GM12872 (cell line): ENCODE results near the gene LZTR1.

Experiments
- TF ChIP-seq, protein P1 (sequence below): IDR thresholded peaks from 3 replicates; pipeline ENCODE4 v1.5.1; 2011; ENCODE audit warnings: low read depth, mild to moderate bottlenecking, low read length, moderate library complexity; ENCODE audit not compliant: insufficient read depth

LZTR1 gene

DNA sequence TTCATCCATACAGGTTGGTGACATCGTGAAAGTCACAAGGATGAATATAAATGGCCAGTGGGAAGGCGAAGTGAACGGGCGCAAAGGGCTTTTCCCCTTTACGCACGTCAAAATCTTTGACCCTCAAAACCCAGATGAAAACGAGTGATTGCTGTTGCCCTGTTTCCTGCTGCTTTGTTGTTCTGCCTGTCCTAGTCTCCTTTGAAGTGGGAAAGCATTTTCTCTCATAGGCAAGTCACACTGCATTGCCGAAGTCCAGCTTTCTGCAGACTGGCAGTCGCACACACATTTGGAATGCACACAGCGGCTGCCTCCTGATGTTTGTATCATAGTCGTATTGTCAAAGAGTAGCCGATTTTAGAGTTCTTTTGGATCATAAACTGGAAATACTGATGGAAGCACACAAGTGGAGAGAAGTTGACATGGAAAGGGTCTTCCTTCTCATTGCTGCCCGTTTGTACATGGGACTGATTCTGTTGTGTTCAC, 32.4 kb upstream of the LZTR1 start:
- TF ChIP-seq, protein P1, sequence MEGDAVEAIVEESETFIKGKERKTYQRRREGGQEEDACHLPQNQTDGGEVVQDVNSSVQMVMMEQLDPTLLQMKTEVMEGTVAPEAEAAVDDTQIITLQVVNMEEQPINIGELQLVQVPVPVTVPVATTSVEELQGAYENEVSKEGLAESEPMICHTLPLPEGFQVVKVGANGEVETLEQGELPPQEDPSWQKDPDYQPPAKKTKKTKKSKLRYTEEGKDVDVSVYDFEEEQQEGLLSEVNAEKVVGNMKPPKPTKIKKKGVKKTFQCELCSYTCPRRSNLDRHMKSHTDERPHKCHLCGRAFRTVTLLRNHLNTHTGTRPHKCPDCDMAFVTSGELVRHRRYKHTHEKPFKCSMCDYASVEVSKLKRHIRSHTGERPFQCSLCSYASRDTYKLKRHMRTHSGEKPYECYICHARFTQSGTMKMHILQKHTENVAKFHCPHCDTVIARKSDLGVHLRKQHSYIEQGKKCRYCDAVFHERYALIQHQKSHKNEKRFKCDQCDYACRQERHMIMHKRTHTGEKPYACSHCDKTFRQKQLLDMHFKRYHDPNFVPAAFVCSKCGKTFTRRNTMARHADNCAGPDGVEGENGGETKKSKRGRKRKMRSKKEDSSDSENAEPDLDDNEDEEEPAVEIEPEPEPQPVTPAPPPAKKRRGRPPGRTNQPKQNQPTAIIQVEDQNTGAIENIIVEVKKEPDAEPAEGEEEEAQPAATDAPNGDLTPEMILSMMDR = no peak

DNA sequence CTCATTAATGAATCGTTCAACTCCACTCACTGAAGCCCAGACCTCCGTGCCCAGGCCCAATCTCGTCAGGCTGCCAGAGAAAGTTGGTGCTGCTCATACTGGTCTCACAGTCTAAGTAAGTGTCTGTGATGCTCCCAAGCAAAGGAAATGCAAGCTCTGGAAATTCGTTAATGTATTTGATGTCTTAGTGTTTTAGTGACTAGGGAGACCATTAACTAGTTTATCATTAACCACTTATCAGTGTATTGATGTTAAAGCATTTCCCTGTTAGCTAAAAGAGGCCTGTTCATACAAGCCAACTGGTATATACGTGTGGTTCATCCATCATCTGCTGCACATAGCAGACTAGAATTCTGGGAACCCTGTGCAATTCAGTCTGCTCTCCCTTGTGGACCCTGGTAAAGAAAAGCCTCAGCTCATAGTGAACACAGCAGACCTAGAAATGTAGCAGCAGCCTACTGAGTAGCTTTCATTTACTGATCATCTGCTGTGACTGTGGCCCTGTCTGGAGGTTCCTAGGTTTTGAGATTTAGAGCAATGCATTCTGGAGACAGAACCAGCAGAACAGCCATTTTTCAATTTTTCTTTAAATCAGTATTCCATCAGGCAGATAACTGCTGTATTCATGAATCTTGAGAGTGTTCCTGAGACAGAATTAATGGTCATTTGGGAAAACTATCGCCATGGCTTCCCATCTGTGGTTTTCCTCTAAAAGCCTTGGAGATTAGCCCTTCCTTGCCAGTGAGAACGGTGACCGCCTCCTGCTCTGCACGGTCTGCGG, 30.8 kb upstream of the LZTR1 start:
- TF ChIP-seq, protein P1 = no peak

DNA sequence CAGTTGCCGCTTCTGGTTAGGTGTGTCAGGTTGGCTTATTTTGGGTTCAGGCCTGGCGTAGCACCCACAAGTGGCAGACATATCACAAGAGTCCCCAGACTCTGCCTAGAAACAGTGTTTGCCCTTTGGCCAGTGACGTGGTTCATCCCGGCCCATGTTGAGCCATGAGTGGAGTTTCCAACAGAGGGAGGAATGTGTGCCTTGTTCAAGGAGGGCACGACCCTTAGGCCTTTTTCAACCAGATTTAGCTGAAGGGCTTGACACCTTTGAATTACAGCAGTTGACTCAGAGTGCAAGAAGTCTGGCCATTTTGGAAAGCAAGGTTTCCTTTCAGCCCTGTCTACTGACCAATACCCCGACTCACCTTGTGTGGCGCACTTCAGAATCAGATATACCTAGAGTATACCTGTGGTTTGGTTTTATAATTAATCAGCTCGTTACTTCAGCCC, 30.1 kb upstream of the LZTR1 start:
- TF ChIP-seq, protein P1 = no peak

DNA sequence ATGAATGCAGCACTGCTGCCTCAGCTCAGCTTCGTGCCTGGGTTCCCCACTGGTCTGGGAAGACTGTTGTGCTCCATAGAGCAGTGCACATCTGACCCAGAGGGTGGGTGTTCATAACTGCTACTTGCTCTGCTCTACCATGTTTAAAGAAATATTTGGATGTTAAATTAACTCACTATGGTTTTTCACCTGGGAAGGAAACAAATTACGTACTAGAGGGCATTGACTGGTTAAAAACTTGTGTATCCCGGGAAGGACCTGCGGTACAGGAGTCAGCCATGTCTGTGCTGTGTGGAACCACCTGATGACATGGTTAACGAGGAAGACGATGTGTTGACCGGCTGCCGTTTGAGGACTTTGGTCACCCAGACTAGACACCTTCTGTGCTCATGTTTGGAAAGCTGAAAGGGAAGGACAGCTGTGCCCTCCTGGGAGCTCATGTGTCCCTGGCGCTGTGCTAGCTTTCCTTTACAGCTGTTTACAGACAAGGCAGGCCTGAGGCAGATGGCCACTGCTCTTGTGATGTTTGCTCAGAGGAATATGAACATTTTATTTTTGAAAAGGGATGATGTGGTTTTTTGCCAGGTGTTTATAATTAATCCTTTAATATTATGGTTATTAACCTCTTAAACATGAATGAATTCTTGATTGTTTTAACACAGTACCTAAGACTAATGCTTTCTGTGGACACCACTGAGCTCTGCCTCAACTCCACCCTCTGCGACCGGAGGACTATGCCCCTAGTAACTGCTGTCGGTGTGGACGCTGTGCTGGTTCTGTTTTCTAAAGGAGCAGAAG, 29.4 kb upstream of the LZTR1 start:
- TF ChIP-seq, protein P1 = no peak

DNA sequence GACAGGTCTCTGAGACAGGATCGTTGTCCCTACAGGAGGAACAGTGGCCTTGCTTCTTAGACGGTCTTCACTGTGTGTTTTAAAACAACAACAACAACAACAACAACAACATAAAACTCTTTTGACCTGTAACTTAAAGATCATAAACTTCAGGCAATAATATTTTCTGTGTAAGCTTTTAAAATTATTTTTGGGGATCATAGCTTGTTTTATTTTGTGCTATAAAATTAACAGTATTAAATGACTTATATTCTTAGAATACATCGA, 28.8 kb upstream of the LZTR1 start:
- TF ChIP-seq, protein P1 = no peak

DNA sequence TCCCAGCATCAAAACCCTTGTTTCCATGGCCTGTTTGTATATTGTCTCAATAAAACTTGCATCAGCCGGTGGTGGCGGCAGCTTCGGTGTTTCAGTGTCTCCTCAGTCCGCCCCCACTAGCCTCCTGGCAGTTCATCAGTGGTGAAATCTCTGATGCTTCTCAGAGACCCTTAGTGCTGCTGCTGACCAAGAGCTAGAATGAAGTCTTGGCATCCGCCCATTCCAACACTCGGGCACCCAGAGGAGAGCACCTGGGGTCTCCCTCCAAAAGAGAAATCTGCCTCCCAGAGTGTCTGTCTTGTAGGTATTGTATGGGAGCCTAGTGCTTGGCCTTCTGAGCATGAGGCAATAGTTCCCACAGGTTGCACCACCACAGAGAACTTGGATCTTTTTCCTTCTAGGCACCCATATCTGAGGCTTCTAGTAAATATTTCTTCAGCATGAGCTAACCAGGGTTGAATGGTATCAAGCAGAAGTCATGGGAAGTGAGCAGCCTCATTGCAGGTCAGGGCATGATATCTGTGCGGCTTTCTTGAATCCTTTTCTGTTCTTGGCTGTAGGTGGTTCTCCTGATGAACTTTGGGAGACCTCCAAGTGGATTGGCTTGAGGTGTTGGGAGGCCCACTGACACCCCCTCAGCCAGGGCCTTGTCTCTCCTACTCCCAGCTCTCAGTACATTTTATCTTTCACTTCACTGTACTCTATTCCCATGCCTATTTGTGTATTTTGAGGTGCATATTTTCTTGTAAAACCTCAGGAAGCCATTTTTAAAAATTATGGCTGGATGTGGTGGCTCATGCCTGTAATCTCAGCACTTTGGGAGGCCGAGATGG, 28.2 kb upstream of the LZTR1 start:
- TF ChIP-seq, protein P1 = no peak

DNA sequence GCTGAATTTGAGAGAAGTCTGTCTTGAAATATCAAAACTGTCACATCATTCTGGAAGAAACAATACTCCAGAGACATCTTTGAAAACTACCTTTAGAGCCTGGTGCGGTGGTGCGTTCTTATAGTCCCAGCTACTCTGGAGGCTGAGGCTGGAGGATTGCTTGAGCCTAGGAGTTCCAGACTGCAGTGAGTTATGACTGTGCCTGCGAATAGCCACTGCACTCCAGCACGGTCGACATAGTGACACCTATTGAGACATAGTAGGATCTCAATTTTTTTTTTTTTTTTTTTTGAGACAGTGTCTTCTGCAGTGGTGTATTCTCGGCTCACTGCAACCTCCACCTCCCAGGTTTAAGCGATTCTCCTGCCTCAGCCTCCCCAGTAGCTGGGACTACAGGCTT, 26.5 kb upstream of the LZTR1 start:
- TF ChIP-seq, protein P1 = no peak
